Measurements from ENCODE around the gene EFCAB12. TPM values are rescaled to one million over a fixed set of nuclear protein-coding genes. Genes with fewer than 3 reads are reported as not detected.

The EFCAB12 gene
- total and polyA plus RNA-seq, 2 of the 13 experiments (the other 11 are each of a cell fraction or from before 2014, with no cell fraction given), result 0.31 to 2.4 TPM

DNA sequence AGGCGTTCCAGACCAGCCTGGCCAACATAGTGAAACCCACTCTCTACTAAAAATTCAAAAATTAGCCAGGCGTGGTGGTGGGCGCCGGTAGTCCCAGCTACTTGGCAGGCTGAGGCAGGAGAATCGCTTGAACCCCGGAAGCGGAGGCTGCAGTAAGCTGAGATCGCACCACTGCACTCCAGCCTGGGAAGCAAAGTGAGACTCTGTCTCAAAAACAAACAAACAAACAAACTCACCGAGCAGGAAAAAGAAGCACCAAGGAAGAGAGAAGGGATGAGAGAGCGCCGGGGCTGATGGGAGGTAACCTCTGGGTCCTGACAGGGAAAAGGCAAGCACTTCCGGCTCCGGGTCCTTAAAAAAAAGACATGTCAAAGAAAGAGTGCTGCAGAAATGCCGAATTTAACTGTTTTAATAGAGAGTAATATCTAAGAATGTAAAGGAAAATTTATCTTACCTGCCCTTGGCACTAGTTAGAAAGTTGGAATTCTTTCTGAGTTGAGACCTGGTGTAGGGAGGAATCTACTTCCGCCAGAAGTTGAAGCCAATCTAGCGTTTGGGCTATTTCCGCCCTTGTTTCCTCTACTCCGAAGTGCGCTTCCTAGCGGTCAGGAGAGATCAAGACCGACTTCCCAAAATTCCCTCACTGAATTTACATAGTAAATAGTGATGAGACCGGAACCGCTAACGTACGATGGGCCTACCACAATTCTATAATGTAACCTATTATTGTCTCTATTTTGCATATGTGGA, 29.1 kb downstream of the EFCAB12 start (continued):
- TF ChIP-seq, protein P1, sequence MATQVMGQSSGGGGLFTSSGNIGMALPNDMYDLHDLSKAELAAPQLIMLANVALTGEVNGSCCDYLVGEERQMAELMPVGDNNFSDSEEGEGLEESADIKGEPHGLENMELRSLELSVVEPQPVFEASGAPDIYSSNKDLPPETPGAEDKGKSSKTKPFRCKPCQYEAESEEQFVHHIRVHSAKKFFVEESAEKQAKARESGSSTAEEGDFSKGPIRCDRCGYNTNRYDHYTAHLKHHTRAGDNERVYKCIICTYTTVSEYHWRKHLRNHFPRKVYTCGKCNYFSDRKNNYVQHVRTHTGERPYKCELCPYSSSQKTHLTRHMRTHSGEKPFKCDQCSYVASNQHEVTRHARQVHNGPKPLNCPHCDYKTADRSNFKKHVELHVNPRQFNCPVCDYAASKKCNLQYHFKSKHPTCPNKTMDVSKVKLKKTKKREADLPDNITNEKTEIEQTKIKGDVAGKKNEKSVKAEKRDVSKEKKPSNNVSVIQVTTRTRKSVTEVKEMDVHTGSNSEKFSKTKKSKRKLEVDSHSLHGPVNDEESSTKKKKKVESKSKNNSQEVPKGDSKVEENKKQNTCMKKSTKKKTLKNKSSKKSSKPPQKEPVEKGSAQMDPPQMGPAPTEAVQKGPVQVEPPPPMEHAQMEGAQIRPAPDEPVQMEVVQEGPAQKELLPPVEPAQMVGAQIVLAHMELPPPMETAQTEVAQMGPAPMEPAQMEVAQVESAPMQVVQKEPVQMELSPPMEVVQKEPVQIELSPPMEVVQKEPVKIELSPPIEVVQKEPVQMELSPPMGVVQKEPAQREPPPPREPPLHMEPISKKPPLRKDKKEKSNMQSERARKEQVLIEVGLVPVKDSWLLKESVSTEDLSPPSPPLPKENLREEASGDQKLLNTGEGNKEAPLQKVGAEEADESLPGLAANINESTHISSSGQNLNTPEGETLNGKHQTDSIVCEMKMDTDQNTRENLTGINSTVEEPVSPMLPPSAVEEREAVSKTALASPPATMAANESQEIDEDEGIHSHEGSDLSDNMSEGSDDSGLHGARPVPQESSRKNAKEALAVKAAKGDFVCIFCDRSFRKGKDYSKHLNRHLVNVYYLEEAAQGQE (IDR thresholded peaks at IDR 0.05; ENCODE audit: borderline replicate concordance in 1 of 2, low read depth in 1 of 2, low read length in 2 of 2), result no peak
- TF ChIP-seq FOXA3 (CRISPR knock-in tag; IDR thresholded peaks at IDR 0.05), result peak; percentile 65
- no peak for TF ChIP-seq ZNF781 (CRISPR knock-in tag; IDR thresholded peaks at IDR 0.05; ENCODE audit: borderline replicate concordance, not compliant biosample characterization)
- no peak for TF ChIP-seq CEBPG (CRISPR knock-in tag; IDR thresholded peaks at IDR 0.05)
- TF ChIP-seq, protein P2, sequence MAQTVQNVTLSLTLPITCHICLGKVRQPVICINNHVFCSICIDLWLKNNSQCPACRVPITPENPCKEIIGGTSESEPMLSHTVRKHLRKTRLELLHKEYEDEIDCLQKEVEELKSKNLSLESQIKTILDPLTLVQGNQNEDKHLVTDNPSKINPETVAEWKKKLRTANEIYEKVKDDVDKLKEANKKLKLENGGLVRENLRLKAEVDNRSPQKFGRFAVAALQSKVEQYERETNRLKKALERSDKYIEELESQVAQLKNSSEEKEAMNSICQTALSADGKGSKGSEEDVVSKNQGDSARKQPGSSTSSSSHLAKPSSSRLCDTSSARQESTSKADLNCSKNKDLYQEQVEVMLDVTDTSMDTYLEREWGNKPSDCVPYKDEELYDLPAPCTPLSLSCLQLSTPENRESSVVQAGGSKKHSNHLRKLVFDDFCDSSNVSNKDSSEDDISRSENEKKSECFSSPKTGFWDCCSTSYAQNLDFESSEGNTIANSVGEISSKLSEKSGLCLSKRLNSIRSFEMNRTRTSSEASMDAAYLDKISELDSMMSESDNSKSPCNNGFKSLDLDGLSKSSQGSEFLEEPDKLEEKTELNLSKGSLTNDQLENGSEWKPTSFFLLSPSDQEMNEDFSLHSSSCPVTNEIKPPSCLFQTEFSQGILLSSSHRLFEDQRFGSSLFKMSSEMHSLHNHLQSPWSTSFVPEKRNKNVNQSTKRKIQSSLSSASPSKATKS (CRISPR knock-in tag; IDR thresholded peaks at IDR 0.05), result no peak
- no peak for TF ChIP-seq ZNF549 (CRISPR knock-in tag; IDR thresholded peaks at IDR 0.05)
- no peak for TF ChIP-seq SCMH1 (CRISPR knock-in tag; IDR thresholded peaks at IDR 0.05; ENCODE audit: borderline replicate concordance)
- TF ChIP-seq, protein P3, sequence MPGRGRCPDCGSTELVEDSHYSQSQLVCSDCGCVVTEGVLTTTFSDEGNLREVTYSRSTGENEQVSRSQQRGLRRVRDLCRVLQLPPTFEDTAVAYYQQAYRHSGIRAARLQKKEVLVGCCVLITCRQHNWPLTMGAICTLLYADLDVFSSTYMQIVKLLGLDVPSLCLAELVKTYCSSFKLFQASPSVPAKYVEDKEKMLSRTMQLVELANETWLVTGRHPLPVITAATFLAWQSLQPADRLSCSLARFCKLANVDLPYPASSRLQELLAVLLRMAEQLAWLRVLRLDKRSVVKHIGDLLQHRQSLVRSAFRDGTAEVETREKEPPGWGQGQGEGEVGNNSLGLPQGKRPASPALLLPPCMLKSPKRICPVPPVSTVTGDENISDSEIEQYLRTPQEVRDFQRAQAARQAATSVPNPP (CRISPR knock-in tag; IDR thresholded peaks at IDR 0.05), result 0 out of 2 replicates have a peak, but pooled peaks have one; percentile 54
- no peak for TF ChIP-seq ETV6 (CRISPR knock-in tag; conservative IDR thresholded peaks at IDR 0.05)
- TF ChIP-seq CCDC6 (CRISPR knock-in tag; IDR thresholded peaks at IDR 0.05), result no peak; the same call in 1 of the 2 replicates
- no peak for TF ChIP-seq ZNF75D (CRISPR knock-in tag; IDR thresholded peaks at IDR 0.05; ENCODE audit: borderline replicate concordance)
- 0 out of 2 replicates have a peak, but pooled peaks have one; percentile 24 for TF ChIP-seq RBFOX2 (IDR thresholded peaks at IDR 0.05; ENCODE audit: low read depth, low read length)
- 0 out of 2 replicates have a peak, but pooled peaks have one; percentile 23 for TF ChIP-seq YEATS4 (CRISPR knock-in tag; IDR thresholded peaks at IDR 0.05; ENCODE audit: borderline replicate concordance)
- no peak for TF ChIP-seq ZMYM2 (CRISPR knock-in tag; IDR thresholded peaks at IDR 0.05)
- TF ChIP-seq, protein P4, sequence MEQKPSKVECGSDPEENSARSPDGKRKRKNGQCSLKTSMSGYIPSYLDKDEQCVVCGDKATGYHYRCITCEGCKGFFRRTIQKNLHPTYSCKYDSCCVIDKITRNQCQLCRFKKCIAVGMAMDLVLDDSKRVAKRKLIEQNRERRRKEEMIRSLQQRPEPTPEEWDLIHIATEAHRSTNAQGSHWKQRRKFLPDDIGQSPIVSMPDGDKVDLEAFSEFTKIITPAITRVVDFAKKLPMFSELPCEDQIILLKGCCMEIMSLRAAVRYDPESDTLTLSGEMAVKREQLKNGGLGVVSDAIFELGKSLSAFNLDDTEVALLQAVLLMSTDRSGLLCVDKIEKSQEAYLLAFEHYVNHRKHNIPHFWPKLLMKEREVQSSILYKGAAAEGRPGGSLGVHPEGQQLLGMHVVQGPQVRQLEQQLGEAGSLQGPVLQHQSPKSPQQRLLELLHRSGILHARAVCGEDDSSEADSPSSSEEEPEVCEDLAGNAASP (CRISPR knock-in tag; IDR thresholded peaks at IDR 0.05; ENCODE audit: borderline replicate concordance), result no peak
- TF ChIP-seq ZNF124 (CRISPR knock-in tag; IDR thresholded peaks at IDR 0.05), result no peak
- TF ChIP-seq ZIK1 (CRISPR knock-in tag; IDR thresholded peaks at IDR 0.05; ENCODE audit: borderline replicate concordance, low read depth), result no peak
- no peak for TF ChIP-seq NPAS2 (CRISPR knock-in tag; IDR thresholded peaks at IDR 0.05; ENCODE audit: borderline replicate concordance)
- no peak for TF ChIP-seq ZNF703 (CRISPR knock-in tag; IDR thresholded peaks at IDR 0.05; ENCODE audit: borderline replicate concordance)
- TF ChIP-seq SP2 (CRISPR knock-in tag; IDR thresholded peaks at IDR 0.05), result no peak; the same call in 1 of the 2 replicates
- no peak for TF ChIP-seq SMARCE1 (IDR thresholded peaks at IDR 0.05; ENCODE audit: borderline replicate concordance)
- TF ChIP-seq ZNF510 (CRISPR knock-in tag; IDR thresholded peaks at IDR 0.05; ENCODE audit: low read depth), result no peak

All from HepG2 (cell line).